Sigmoid colon (tissue), 7 donors: ENCODE measurements around the gene IL1RAPL1. TPM values are rescaled to one million over a fixed set of nuclear protein-coding genes. Genes with fewer than 3 reads are reported as not detected.

Experiments
- DNase-seq: peaks from one replicate; pipeline ENCODE4 v3.0.0-alpha.2; 2019
- H3K27ac ChIP-seq, 4 donors: fragments of 200-600 bp; sonication (generic); one replicate each; pipeline ENCODE4 v1.5.1; 2016 to 2019; ENCODE audit warnings: mild to moderate bottlenecking in 1 of 4
- H3K27me3 ChIP-seq, 3 donors: fragments of 200-600 bp; sonication (generic); one replicate each; pipeline ENCODE4 v1.5.1; 2019; ENCODE audit warnings: mild to moderate bottlenecking in 1 of 3
- H3K36me3 ChIP-seq, 4 donors: fragments of 200-600 bp; sonication (generic); one replicate each; pipeline ENCODE4 v1.5.1; 2016 to 2019
- H3K4me1 ChIP-seq, 4 donors: fragments of 200-600 bp; sonication (generic); one replicate each; pipeline ENCODE4 v1.5.1; 2017 to 2019
- H3K4me3 ChIP-seq, 4 donors: fragments of 200-600 bp; sonication (generic); one replicate each; pipeline ENCODE4 v1.5.1; 2017 to 2019; ENCODE audit warnings: mild to moderate bottlenecking in 2 of 4, moderate library complexity in 1 of 4
- H3K9me3 ChIP-seq, 4 donors: fragments of 200-600 bp in 3 of 4; sonication (generic) in 3 of 4; one replicate each; pipeline versions ENCODE4 v1.5.1 to v1.6.1; 2013 to 2019
- EP300 ChIP-seq, 4 donors: sonication (generic); formaldehyde crosslinking; IDR thresholded peaks; one replicate each; pipeline ENCODE4 v1.6.1; 2017; ENCODE audit warnings: antibody characterized with exemption in 4 of 4
- POLR2A ChIP-seq, 2 donors: fragments of 450-650 bp; IDR thresholded peaks; one replicate each; pipeline ENCODE4 v1.6.1; 2016; ENCODE audit warnings: antibody characterized with exemption in 2 of 2, mild to moderate bottlenecking in 2 of 2, moderate library complexity in 2 of 2
- POLR2AphosphoS5 ChIP-seq, 4 donors: sonication (generic); formaldehyde crosslinking; IDR thresholded peaks; one replicate each; pipeline ENCODE4 v1.6.1; 2017; ENCODE audit warnings: antibody characterized with exemption in 4 of 4
- WGBS, 2 donors: extraction: QIAGEN DNeasy Blood & Tissue Kit; methylation state at CpG; one replicate each; pipeline ENCODE4 v1.1.7; 2013; 5-methylcytosine and 5-hydroxymethylcytosine counted together
- intact Hi-C: fragments of 100-400 bp; cut with DNase I; formaldehyde crosslinking; loops from one replicate; pipeline ENCODE4 v1.15.1; 2023
- polyA plus RNA-seq, 3 donors: library from polyadenylated mRNA; stranded (reverse); fragments of 200-250 nt; gene quantifications; one replicate each; pipeline ENCODE4 v1.2.3, GENCODE V29; 2013
- total RNA-seq, 4 donors: library from RNA; depleted of rRNA; stranded (reverse); fragments of >200 nt; gene quantifications; one replicate each; pipeline ENCODE4 v1.1.0, GENCODE V29; 2016
- TF ChIP-seq, protein P1 (sequence below), 4 experiments: fragments of 450-650 bp in 3 of 4; fragments of 200-600 bp in 1 of 4; IDR thresholded peaks; one replicate each; pipeline ENCODE4 v1.5.1; 2016 to 2019; ENCODE audit warnings: antibody characterized with exemption in 4 of 4, mild to moderate bottlenecking in 3 of 4, moderate library complexity in 2 of 4
- donor health status: healthy with polysubstance abuse.
- donor health status: Bipolar disorder and iron deficiency.
- donor health status: healthy.

Gene IL1RAPL1
- total and polyA plus RNA-seq, 7 donors: 0.07 to 2.5 (median 1.2) TPM; not detected in 2

DNA sequence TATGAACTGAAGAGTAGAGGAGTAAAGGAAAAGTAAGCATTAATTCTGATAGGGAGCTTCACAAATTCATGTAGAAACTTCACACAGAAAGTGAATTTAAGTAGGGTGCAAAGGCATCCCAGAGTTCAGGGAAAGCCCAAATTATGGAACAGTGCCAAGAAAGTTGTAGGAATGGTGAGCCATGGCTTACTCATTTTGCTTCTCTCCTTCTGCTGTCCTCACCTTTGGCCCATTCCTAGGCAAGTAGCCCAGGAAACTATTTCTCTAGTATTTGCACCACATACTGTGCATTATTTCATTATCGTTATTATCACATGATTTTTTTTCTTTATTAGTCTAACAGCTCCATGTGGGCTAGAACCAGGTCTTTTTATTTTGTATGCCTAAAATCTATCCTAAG lies 34.9 kb upstream of the IL1RAPL1 start:
- Histone ChIP-seq H3K4me1 (no peaks in the 10 kb centered on the region), H3K27me3 (no peaks in the 10 kb centered on the region), H3K36me3 (no peaks in the 10 kb centered on the region), H3K27ac (no peak overlapping the region), H3K4me3 (no peak overlapping the region), H3K9me3 (no peaks in the 10 kb centered on the region)
- intact Hi-C loops: no loop called here
- 95 to 96% methylated on average over 1 of the region's 1 CpG for WGBS, 2 donors
- TF ChIP-seq, protein P1, sequence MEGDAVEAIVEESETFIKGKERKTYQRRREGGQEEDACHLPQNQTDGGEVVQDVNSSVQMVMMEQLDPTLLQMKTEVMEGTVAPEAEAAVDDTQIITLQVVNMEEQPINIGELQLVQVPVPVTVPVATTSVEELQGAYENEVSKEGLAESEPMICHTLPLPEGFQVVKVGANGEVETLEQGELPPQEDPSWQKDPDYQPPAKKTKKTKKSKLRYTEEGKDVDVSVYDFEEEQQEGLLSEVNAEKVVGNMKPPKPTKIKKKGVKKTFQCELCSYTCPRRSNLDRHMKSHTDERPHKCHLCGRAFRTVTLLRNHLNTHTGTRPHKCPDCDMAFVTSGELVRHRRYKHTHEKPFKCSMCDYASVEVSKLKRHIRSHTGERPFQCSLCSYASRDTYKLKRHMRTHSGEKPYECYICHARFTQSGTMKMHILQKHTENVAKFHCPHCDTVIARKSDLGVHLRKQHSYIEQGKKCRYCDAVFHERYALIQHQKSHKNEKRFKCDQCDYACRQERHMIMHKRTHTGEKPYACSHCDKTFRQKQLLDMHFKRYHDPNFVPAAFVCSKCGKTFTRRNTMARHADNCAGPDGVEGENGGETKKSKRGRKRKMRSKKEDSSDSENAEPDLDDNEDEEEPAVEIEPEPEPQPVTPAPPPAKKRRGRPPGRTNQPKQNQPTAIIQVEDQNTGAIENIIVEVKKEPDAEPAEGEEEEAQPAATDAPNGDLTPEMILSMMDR (IDR thresholded peaks at IDR 0.05): no peak
- TF ChIP-seq EP300 (IDR thresholded peaks at IDR 0.05) (no peak), POLR2AphosphoS5 (IDR thresholded peaks at IDR 0.05) (no peak), POLR2A (IDR thresholded peaks at IDR 0.05) (no peak)
- DNase-seq: no peak

DNA sequence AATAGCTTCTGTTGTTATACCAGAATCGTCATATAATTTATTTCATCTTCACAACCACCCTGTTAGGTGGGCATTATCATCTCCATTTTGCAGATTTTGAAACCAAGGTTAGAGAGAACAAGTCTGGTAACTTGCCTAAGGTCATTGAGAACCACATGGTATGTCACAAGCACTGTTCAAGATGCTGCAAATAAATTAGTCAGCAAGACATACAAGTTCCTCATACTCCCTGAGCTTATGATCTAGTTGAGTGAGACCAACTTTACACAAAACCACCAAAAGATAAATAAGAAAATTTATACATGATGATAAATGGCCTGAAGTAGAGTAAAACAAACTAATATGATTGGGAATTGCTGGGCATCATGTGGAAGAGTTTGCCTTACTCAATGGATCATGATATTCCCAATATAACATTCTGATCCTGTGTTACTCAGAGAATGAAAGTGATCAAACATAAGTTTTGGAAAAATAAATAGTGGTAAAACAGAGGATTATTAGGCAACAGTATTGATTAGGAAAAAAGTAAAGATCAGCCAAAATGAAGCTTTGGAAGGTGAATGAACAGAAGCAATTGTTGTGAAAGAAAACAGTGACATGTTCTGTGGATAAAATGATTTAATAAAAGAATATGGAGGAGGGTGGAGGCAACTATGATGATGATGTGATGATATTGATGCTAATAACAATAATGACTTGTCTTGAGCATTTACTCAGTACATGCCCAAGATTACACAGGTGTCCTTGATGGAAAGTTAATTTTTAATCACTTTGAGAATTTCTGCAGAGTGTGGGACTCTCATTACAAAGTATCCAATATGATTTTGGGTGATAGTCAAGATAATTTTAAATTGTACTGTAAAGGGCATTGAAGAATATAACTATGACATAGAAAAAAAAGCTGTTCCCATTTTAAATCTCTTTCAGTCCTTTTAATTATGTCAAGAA lies 34.1 kb upstream of the IL1RAPL1 start:
- no peak for DNase-seq
- Histone ChIP-seq H3K27me3 (no peaks in the 10 kb centered on the region), H3K9me3 (no peaks in the 10 kb centered on the region), H3K4me3 (no peak overlapping the region), H3K4me1 (no peaks in the 10 kb centered on the region), H3K36me3 (no peaks in the 10 kb centered on the region), H3K27ac (no peak overlapping the region)
- no peak for TF ChIP-seq POLR2AphosphoS5 (IDR thresholded peaks at IDR 0.05)
- intact Hi-C loops: no loop called here
- 81 to 83% methylated on average over 1 of the region's 1 CpG for WGBS, 2 donors

DNA sequence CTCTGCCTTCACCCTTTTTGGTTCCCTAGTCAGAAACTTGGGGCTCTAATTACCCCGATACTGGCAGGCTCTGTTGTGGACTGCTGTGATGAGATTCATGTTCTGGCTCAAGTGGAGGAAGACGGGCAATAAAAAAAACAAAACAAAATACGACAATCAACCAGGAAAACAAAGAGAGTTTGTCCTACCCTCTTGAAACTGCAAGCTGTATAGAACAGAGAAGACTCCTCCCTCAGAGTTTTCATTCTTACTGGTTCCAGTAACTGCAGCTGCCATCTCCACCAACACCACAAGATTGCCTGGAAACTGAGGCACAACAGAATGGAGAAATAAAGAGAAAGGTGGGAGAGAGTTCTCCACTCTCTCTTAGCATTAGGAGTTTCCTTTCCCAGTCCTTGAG lies 11.1 kb upstream of the IL1RAPL1 start:
- no peak overlapping the region for H3K4me3 ChIP-seq
- 47 to 67% methylated on average over 3 of the region's 3 CpGs for WGBS, 2 donors
- H3K4me1 ChIP-seq: no peaks in the 10 kb centered on the region
- no peak for TF ChIP-seq EP300 (IDR thresholded peaks at IDR 0.05)
- no peak for TF ChIP-seq POLR2AphosphoS5 (IDR thresholded peaks at IDR 0.05)
- no peak for TF ChIP-seq POLR2A (IDR thresholded peaks at IDR 0.05)
- TF ChIP-seq, protein P1 (IDR thresholded peaks at IDR 0.05): no peak
- no peak for DNase-seq
- H3K27me3 ChIP-seq: no peaks in the 10 kb centered on the region
- H3K9me3 ChIP-seq: no peaks in the 10 kb centered on the region
- H3K36me3 ChIP-seq: no peaks in the 10 kb centered on the region
- intact Hi-C loops: no loop called here
- H3K27ac ChIP-seq: no peak overlapping the region

DNA sequence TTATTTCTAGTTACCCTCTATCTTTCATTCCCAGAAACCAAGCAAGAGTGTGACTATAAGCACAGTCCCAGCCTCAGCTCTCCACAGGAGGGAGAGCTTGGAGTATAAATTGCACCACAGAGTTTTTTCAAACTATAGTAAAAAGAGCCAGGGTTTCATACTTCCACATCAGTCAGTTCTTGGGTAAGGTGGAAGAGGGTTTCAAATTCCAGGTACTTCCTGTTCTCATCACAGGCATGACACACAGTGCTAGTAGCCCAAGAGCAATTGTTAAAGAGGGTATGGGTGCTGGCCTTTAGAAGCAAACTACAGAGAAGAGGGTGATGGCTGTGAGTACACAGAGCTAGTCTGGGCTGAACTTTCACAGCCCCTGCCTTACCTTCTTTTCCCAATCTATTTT lies 5.7 kb upstream of the IL1RAPL1 start:
- Histone ChIP-seq H3K9me3 (no peaks in the 10 kb centered on the region), H3K4me1 (no peaks in the 10 kb centered on the region), H3K4me3 (no peak overlapping the region), H3K36me3 (no peaks in the 10 kb centered on the region), H3K27me3 (no peaks in the 10 kb centered on the region), H3K27ac (no peak overlapping the region)
- intact Hi-C loops: no loop called here
- TF ChIP-seq, protein P1 (IDR thresholded peaks at IDR 0.05): no peak
- TF ChIP-seq POLR2A (IDR thresholded peaks at IDR 0.05) (no peak), POLR2AphosphoS5 (IDR thresholded peaks at IDR 0.05) (no peak)
- DNase-seq: no peak

DNA sequence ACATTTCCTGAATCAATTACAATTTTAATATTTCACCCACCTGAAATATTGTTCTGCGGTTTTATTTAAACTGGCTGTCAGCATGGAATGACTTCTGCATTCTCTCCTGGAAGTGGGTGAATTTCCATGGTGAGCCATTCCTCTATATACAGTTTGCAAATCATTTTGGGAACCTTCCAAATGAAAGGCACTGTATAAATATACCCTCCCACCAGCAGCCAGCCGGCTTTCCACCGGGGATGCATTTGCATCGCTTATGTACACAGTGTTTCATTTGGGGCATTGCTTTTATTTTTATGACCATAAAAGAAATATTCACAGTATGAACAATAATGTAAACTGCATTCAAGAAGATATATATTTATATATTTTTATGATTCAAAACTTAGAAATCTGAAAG lies 4.7 kb upstream of the IL1RAPL1 start:
- no peaks in the 10 kb centered on the region for H3K36me3 ChIP-seq
- no peak overlapping the region for H3K4me3 ChIP-seq
- no peak overlapping the region for H3K27ac ChIP-seq
- no peaks in the 10 kb centered on the region for H3K27me3 ChIP-seq
- DNase-seq: no peak
- intact Hi-C loops: no loop called here
- 13 to 71% methylated on average over 4 of the region's 4 CpGs for WGBS, 2 donors
- no peaks in the 10 kb centered on the region for H3K4me1 ChIP-seq
- TF ChIP-seq POLR2AphosphoS5 (IDR thresholded peaks at IDR 0.05) (no peak), POLR2A (IDR thresholded peaks at IDR 0.05) (no peak), EP300 (IDR thresholded peaks at IDR 0.05) (no peak)
- TF ChIP-seq, protein P1 (IDR thresholded peaks at IDR 0.05): no peak
- no peaks in the 10 kb centered on the region for H3K9me3 ChIP-seq
